Middle frontal gyrus (tissue), 1 donor: ENCODE measurements around the gene AIMP1.
"Not testable (repeated sequence)": the region's sequence is repeated elsewhere in the genome, so short reads cannot be mapped to it uniquely, and the experiment has no call there.

Experiments
- DNase-seq: peaks from one replicate; pipeline ENCODE4 v3.0.0-alpha.2; 2015; ENCODE audit warnings: low spot score; ENCODE audit errors: extremely low spot score

AIMP1 gene

GRCh38 chr4:106312377-106312776 lies 4.0 kb upstream of the AIMP1 start:
- no peak for DNase-seq

GRCh38 chr4:106312997-106313522 lies 3.3 kb upstream of the AIMP1 start:
- no peak for DNase-seq

- DNase-seq = no peak
Measured at GRCh38 chr4:106314960-106315359, 1.4 kb upstream of the AIMP1 start.

- DNase-seq = no peak
Measured at GRCh38 chr4:106315476-106315967, 828 bp upstream of the AIMP1 start.

GRCh38 chr4:106316773-106317409 lies 541 bp downstream of the AIMP1 start:
- no peak for DNase-seq

- no peak for DNase-seq
Measured at GRCh38 chr4:106317815-106318214, 1.5 kb downstream of the AIMP1 start.

GRCh38 chr4:106318511-106318910 lies 2.2 kb downstream of the AIMP1 start:
- no peak for DNase-seq

- DNase-seq = no peak
Measured at GRCh38 chr4:106320235-106320634, 3.9 kb downstream of the AIMP1 start.

GRCh38 chr4:106321168-106321567 lies 4.8 kb downstream of the AIMP1 start:
- not testable (repeated sequence) for DNase-seq

GRCh38 chr4:106321814-106322213 lies 5.5 kb downstream of the AIMP1 start:
- DNase-seq = not testable (repeated sequence)

GRCh38 chr4:106323119-106323518 lies 6.8 kb downstream of the AIMP1 start:
- no peak for DNase-seq

GRCh38 chr4:106325800-106326199 lies 9.4 kb downstream of the AIMP1 start:
- DNase-seq = no peak

GRCh38 chr4:106329041-106329618 lies 12.8 kb downstream of the AIMP1 start:
- DNase-seq = no peak

GRCh38 chr4:106333186-106333585 lies 16.8 kb downstream of the AIMP1 start:
- DNase-seq = no peak

- no peak for DNase-seq
Measured at GRCh38 chr4:106334741-106335470, 18.6 kb downstream of the AIMP1 start.

- no peak for DNase-seq
Measured at GRCh38 chr4:106336618-106337017, 20.3 kb downstream of the AIMP1 start.

GRCh38 chr4:106337916-106338315 lies 21.6 kb downstream of the AIMP1 start:
- no peak for DNase-seq

GRCh38 chr4:106338671-106339070 lies 22.3 kb downstream of the AIMP1 start:
- DNase-seq = no peak

GRCh38 chr4:106339431-106339830 lies 23.1 kb downstream of the AIMP1 start:
- DNase-seq = no peak

GRCh38 chr4:106340774-106341173 lies 24.4 kb downstream of the AIMP1 start:
- no peak for DNase-seq

- no peak for DNase-seq
Measured at GRCh38 chr4:106343865-106344646, 27.7 kb downstream of the AIMP1 start.

GRCh38 chr4:106344647-106344970 lies 28.3 kb downstream of the AIMP1 start:
- no peak for DNase-seq
